GM23338 (cell line): Measurements from ENCODE around the gene ZNF526. TPM values are rescaled to one million over a fixed set of nuclear protein-coding genes. Genes with fewer than 3 reads are reported as not detected.

Experiments used
- ATAC-seq: fragments of 200-7000 bp; cut with Tn5 transposase; 3 replicates; pipeline ENCODE4 v1.9.1; 2020
- DNase-seq: peaks from one replicate; pipeline ENCODE4 v3.0.0-alpha.2; 2015; ENCODE audit warnings: low spot score
- H2AFZ ChIP-seq: fragments of 200-600 bp; sonication (generic); 2 replicates; pipeline ENCODE4 v1.8.0; 2016; ENCODE audit warnings: antibody characterized with exemption, mild to moderate bottlenecking, moderate library complexity
- H3F3A ChIP-seq: fragments of 200-600 bp; sonication (generic); replicated peaks from 2 replicates; pipeline ENCODE4 v1.8.0; 2017; ENCODE audit warnings: antibody characterized with exemption, mixed run types, low read depth
- H3K27ac ChIP-seq: fragments of 200-600 bp; sonication (generic); 2 replicates; pipeline ENCODE4 v1.6.1; 2016; ENCODE audit warnings: low read depth
- H3K27me3 ChIP-seq: fragments of 200-600 bp; sonication (generic); 2 replicates; pipeline ENCODE4 v1.8.0; 2016; ENCODE audit warnings: mild to moderate bottlenecking, mixed run types, moderate library complexity; ENCODE audit not compliant: insufficient read depth
- H3K36me3 ChIP-seq: fragments of 200-600 bp; sonication (generic); 2 replicates; pipeline ENCODE4 v1.8.0; 2016; ENCODE audit warnings: mild to moderate bottlenecking; ENCODE audit not compliant: insufficient read depth
- H3K4me1 ChIP-seq: fragments of 200-600 bp; sonication (generic); 2 replicates; pipeline ENCODE4 v1.8.0; 2016; ENCODE audit warnings: mild to moderate bottlenecking, moderate library complexity; ENCODE audit not compliant: insufficient read depth
- H3K4me2 ChIP-seq: fragments of 200-600 bp; sonication (generic); 2 replicates; pipeline ENCODE4 v1.7.1; 2017; ENCODE audit warnings: mixed run types
- H3K4me3 ChIP-seq: fragments of 200-600 bp; sonication (generic); 2 replicates; pipeline ENCODE4 v1.6.1; 2016; ENCODE audit warnings: mixed run types
- H3K79me2 ChIP-seq: fragments of 200-600 bp; sonication (generic); replicated peaks from 2 replicates; pipeline ENCODE4 v1.8.0; 2017; ENCODE audit warnings: mild to moderate bottlenecking; ENCODE audit not compliant: insufficient read depth
- H3K9me2 ChIP-seq: fragments of 200-600 bp; sonication (generic); 2 replicates; pipeline ENCODE4 v1.8.0; 2017; ENCODE audit not compliant: insufficient read depth
- H4K20me1 ChIP-seq: fragments of 200-600 bp; sonication (generic); replicated peaks from 2 replicates; pipeline ENCODE4 v1.8.0; 2017; ENCODE audit warnings: mild to moderate bottlenecking; ENCODE audit not compliant: insufficient read depth
- H3K27ac Mint-ChIP-seq: 2 replicates; pipeline ENCODE4 v1.8.0; 2020; ENCODE audit warnings: inconsistent platforms, mild to moderate bottlenecking, moderate library complexity, mixed read lengths
- H3K27me3 Mint-ChIP-seq: 3 replicates; pipeline ENCODE4 v1.8.0; 2022; ENCODE audit warnings: low read depth, mild to moderate bottlenecking, moderate library complexity, mixed read lengths, inconsistent platforms; ENCODE audit not compliant: insufficient read depth, poor library complexity
- H3K36me3 Mint-ChIP-seq: 3 replicates; pipeline ENCODE4 v1.8.0; 2021; ENCODE audit warnings: low read depth, mild to moderate bottlenecking, inconsistent platforms, moderate library complexity, mixed read lengths
- H3K4me1 Mint-ChIP-seq: 3 replicates; pipeline ENCODE4 v1.8.0; 2020; ENCODE audit warnings: mild to moderate bottlenecking, inconsistent platforms, mixed read lengths
- H3K4me3 Mint-ChIP-seq: 3 replicates; pipeline ENCODE4 v1.8.0; 2021; ENCODE audit warnings: moderate library complexity, mild to moderate bottlenecking, inconsistent platforms, mixed read lengths
- H3K9me3 Mint-ChIP-seq: 3 replicates; pipeline ENCODE4 v1.8.0; 2020; ENCODE audit warnings: moderate library complexity, mild to moderate bottlenecking, inconsistent platforms, mixed read lengths
- CREB1 ChIP-seq: fragments of 250-450 bp; sonication (Bioruptor Pico); IDR thresholded peaks from 2 replicates; pipeline ENCODE4 v1.5.0; 2020; ENCODE audit warnings: low read depth, mild to moderate bottlenecking, moderate library complexity
- CTCF ChIP-seq, 2 experiments: fragments of 200-600 bp in 1 of 2; sonication (generic) in 1 of 2; conservative IDR thresholded peaks; 2 replicates each; pipeline versions ENCODE4 v1.5.1 to v1.6.1; 2016 to 2017; ENCODE audit warnings: antibody characterized with exemption in 2 of 2, low read depth in 2 of 2, mild to moderate bottlenecking in 2 of 2, moderate library complexity in 1 of 2
- ETS1 ChIP-seq: IDR thresholded peaks from 2 replicates; pipeline ENCODE4 v1.6.1; 2016; ENCODE audit warnings: antibody characterized with exemption
- EZH2phosphoT487 ChIP-seq: fragments of 200-600 bp; sonication (generic); IDR thresholded peaks from one replicate; pipeline ENCODE4 v1.8.1; 2018; ENCODE audit warnings: antibody characterized with exemption; ENCODE audit not compliant: unreplicated experiment
- JUNB ChIP-seq: IDR thresholded peaks from one replicate; pipeline ENCODE4 v1.6.1; 2016; ENCODE audit warnings: antibody characterized with exemption; ENCODE audit not compliant: unreplicated experiment
- POLR2AphosphoS5 ChIP-seq: IDR thresholded peaks from 2 replicates; pipeline ENCODE4 v1.6.1; 2016; ENCODE audit warnings: antibody characterized with exemption, low read depth
- REST ChIP-seq: IDR thresholded peaks from one replicate; pipeline ENCODE4 v1.6.1; 2018; ENCODE audit warnings: antibody characterized with exemption; ENCODE audit not compliant: unreplicated experiment
- STAT1 ChIP-seq: IDR thresholded peaks from one replicate; pipeline ENCODE4 v1.6.1; 2016; ENCODE audit warnings: antibody characterized with exemption; ENCODE audit not compliant: unreplicated experiment
- polyA plus RNA-seq: library from polyadenylated mRNA; unstranded; fragments of >200 nt; fragmentation: Nextera tagmentation; extraction: Ambion mirVana; gene quantifications from 2 replicates; pipeline ENCODE4 v1.2.1, GENCODE V29; 2016
- total RNA-seq: library from RNA; depleted of rRNA; stranded (reverse); fragments of >200 nt; shearing (Covaris generic); gene quantifications from 2 replicates; pipeline ENCODE4 v1.2.3, GENCODE V29; 2014

Gene ZNF526
- total and polyA plus RNA-seq, 2 experiments from 2014 or later = 4.7 to 13.3 TPM

DNA sequence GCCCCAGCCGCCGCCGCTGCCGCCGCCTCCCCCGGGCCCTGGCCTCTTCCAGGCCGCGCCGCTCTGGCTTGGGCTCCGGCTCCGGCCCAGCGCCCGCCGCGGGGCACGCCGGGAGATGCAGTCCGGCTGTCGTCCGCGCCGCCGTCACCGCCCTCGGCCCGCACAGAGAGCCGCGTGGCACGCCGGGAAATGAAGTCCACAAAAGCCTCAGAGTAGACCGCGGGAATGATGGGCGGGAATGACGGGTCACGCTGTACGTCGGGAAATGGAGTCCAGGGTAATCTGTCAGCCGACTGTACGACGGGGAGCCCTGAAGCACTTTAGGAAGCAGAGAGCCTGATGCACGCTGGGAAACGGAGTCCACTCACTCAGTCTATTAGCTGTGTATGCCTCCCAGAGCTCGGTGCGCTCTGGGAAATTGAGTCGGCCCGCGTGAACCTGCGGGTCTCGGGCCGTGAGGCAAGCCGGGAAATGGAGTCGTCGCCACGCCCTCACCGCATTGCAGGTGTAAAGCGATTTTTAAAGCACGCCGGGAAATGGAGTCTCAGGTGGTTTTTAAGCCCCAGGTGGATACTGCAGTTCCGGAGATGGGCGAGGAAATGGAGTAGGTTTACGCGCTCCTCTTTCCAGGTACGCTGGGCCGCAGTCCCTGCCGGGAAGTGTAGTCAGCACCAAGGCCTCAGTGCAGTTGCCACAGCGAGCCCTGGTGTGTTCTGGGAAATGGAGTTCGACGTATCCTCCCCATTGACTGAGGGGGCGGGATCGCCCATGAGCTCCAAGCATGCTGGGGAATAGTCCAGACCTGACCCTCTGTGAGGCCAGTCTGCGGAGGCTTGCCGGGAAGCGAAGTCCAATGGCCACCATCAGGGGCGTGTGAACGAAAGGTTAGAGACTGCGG lies 22.6 kb downstream of the ZNF526 start, which contains the start of gene GSK3A:
TSS of gene GSK3A (minus strand) at position 91 of the 898 bp plus-strand sequence. CDS start 137 bp downstream, outside the sequence.
- peak; percentile 98 for TF ChIP-seq ETS1
- TF ChIP-seq CTCF (conservative IDR thresholded peaks at IDR 0.05; ENCODE audit: low read depth in 2 of 2) = no peak
- TF ChIP-seq CREB1 (CRISPR knock-in tag) = peak; percentile 88
- peak; percentile 72 for TF ChIP-seq POLR2AphosphoS5
- no peak for TF ChIP-seq JUNB
- TF ChIP-seq STAT1 = peak; percentile 14
- Mint-ChIP-seq H3K27me3 (peaks cover 16% of the 10 kb centered on the region), H3K27ac (peak within 1 kb of the TSS; percentile 99), H3K36me3 (peaks cover 18% of the 10 kb centered on the region), H3K9me3 (no peaks in the 10 kb centered on the region; the same call in 2 of the 3 replicates), H3K4me3 (peak within 1 kb of the TSS; percentile 91), H3K4me1 (peaks cover 25% of the 10 kb centered on the region)
- Histone ChIP-seq H4K20me1 (peaks cover 25% of the 10 kb centered on the region; the same call in 1 of the 2 replicates), H3K36me3 (no peaks in the 10 kb centered on the region), H2AFZ (peak within 1 kb of the TSS; percentile 57; the same call in 1 of the 2 replicates), H3K4me2 (peak within 1 kb of the TSS; percentile 90), H3F3A (peaks cover 22% of the 10 kb centered on the region), H3K27ac (peak within 1 kb of the TSS; percentile 10), H3K79me2 (peaks cover 21% of the 10 kb centered on the region), H3K4me1 (peaks cover 31% of the 10 kb centered on the region), H3K4me3 (peak within 1 kb of the TSS; percentile 87), H3K9me2 (no peaks in the 10 kb centered on the region), H3K27me3 (no peaks in the 10 kb centered on the region)
- peak; percentile 83 for ATAC-seq
- DNase-seq = peak; percentile 99

GRCh38 chr19:42244347-42245220 lies 24.5 kb downstream of the ZNF526 start:
- Histone ChIP-seq H3K4me3 (peak overlapping the region; percentile 50), H2AFZ (peak overlapping the region; percentile 0; the same call in 1 of the 2 replicates), H3K36me3 (no peaks in the 10 kb centered on the region), H3F3A (peaks cover 18% of the 10 kb centered on the region), H3K27ac (peak overlapping the region; percentile 4; the same call in 1 of the 2 replicates), H4K20me1 (peaks cover 22% of the 10 kb centered on the region; the same call in 1 of the 2 replicates), H3K4me1 (peaks cover 31% of the 10 kb centered on the region), H3K27me3 (no peaks in the 10 kb centered on the region), H3K4me2 (peak overlapping the region; percentile 65), H3K9me2 (no peaks in the 10 kb centered on the region), H3K79me2 (peaks cover 21% of the 10 kb centered on the region)
- Mint-ChIP-seq H3K4me3 (peak overlapping the region; percentile 91), H3K4me1 (peaks cover 25% of the 10 kb centered on the region), H3K36me3 (peaks cover 14% of the 10 kb centered on the region), H3K27me3 (peaks cover 19% of the 10 kb centered on the region), H3K9me3 (no peaks in the 10 kb centered on the region; the same call in 2 of the 3 replicates), H3K27ac (peak overlapping the region; percentile 98)
- DNase-seq (peak; percentile 97), ATAC-seq (peak; percentile 21)
- TF ChIP-seq REST = no peak
- TF ChIP-seq EZH2phosphoT487 = no peak
- TF ChIP-seq JUNB = no peak
